Superior temporal gyrus (tissue), 1 donor: Measurements from ENCODE around the gene MYL12B.
"Not testable (repeated sequence)": the region's sequence is repeated elsewhere in the genome, so short reads cannot be mapped to it uniquely, and the experiment has no call there.

Experiments
- DNase-seq: peaks from one replicate; pipeline ENCODE4 v3.0.0-alpha.2; 2016; ENCODE audit errors: extremely low spot score

MYL12B gene

DNA sequence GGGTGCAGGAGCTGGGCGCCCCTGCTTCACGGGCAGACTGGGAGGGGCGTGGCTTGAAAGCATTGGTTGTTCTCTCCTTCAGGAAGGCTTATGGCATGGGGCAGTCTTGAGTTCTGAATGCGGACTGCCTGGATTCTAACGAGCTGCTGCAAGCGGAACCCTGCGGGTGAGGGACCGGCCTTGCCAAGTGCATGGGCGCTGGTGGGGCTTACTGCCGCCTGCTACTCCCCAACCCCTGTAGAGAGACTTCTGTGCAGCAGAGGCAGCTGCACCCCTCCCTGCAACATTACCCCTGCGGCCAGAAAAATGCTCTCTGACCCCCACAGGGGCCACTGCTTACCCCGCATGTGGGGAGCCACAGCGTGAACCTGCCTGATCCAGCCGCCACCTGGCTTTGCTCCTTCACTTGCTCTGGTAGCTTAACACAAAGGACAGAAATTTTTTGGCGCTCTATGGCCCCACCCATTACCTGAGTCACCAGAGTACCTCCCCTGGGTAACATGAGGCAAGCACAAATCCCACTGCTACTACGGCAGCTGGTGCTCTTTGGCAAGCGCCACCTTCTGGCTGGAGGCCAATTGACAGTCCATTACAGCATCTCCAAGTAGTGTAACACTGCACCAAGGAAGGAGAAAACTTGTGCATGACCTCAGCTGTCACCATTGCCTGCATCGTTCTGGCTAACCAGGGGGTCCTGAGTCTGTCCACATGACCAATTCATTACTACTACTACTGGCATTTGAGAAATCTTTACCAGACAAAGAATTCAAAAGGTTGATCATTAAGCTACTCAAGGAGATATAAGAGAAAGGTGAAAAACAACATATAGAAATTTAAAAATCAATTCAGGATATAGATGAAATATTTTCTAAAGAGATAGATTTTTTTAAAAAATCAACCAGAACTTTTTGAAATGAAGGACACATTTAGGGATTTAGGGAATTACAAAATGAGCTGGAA is 35.4 kb downstream of the MYL12B start:
- peak; percentile 77 for DNase-seq

DNA sequence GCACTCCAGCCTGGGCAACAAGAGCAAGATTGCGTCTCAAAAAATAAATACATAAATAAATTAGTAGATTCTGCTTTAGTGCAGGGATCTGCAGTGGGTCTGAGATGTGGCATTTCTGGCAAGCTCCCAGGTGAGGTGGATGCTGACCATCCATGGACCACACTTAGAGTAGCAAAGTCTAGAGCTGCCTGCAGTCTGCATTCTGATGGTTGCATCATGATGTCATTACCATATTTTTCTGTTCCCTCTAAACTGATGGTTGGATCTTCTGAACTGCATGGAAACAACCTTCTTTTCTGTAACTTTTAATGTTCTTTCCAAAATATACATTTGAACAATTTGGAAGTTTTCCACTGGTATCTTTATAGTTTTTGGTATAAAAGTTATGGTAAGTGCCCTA is 42.9 kb downstream of the MYL12B start:
- DNase-seq = no peak

DNA sequence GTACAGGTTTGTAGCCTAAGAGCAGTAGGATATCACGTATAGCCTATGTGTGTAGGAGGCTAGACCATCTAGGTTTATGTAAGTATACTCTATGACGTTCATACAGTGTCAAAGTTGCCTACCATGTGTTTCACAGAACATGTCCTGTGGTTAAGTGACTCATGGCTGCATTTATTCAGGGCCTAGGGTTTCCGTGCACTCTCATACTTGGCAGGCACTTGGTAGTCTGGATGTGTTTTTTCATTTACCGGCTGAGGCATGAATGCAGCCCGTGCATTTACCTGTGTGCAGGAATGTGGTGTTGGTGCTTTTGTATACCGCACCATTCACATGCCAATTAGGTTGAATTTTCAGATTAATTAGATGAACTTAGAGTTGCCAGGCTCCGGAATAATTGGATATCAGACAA is 43.4 kb downstream of the MYL12B start:
- DNase-seq = no peak

DNA sequence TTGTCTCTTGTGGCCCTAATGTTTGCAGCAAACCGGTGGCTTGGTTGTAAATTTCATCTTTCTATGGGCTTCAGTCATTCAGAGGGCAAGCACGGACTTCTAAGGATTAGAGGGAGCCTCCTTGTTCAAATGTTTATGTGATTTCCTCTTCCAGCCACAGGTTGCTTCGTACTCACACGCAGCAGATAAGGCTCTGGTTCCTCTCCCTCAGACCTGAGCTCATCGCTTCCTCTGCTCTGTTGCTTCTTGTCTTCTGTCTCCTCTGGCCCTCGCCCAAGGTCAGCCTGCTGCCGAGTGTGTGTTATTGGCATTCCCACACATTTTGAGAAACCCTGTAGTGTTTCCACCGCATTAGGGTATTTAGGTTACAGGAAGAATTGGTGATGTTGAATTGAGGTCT is 44.0 kb downstream of the MYL12B start:
- no peak for DNase-seq

DNA sequence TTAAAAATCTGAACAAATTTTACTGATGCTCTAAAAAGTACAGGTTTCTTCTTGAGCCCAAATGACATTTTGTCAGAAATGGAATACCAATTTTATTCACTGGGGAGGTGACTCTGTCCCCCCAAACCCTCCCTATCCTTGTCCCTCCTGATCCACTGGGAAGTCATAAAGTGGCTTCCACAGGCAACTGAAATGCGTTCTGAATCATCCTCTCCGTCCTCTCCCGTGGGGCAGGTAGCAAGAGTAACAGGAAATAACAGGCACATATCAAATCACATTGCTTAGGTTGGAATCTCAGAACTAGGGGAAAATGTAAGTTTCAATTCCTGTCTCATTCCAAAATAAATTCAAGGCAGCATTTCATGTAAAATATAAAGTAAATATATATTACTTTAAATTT is 44.5 kb downstream of the MYL12B start:
- no peak for DNase-seq

DNA sequence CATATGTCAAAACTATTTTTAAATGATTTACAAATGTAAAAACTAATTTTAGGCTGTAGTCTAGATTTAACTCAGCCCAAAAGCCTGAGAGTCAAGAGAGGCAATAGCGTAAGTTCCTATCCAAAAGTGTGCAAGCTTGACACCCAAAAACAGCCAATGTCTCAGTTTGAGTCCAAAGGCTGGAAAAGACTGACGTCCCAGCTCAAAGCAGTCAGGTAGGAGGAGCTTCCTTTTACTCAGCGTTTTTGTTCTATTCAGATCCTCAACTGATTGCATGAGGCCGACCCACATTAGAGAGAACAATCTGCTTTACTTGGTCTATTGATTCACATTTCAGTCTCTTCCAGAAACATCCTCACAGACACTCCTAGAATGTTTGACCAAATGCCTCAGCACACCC is 51.8 kb downstream of the MYL12B start:
- no peak for DNase-seq

DNA sequence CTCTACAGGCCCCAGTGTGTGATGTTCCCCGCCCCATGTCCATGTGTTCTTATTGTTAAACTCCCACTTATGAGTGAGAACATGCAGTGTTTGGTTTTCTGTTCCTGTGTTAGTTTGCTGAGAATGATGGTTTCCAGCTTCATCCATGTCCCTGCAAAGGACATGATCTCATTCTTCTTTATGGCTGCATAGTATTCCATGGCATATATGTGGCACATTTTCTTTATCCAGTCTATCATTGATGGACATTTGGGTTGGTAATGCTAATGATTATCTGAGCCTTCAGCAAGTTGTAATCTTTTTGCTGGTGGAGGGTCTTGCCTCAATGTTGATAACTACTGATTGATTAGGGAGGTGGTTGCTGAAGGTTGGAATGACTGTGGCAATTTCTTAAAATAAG is 53.4 kb downstream of the MYL12B start:
- not testable (repeated sequence) for DNase-seq

DNA sequence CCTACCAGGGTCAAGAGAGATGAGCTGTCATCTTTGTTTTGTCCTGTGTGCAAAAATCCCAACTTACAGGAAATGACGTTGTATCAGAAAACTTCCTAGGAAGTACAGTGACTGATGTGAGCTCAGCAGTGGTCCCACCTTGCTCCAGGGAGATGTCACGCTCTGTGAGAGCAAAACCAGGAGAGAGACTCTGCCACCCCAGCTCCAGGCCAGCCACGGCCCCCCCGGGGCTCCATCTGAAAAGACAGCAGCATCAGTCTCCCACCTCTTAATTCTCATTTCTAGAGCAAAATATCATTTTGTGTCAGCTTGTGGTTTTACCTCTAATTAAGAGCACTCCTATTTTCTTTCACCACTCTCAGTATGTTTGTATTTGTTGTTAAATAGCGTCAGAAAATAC is 57.5 kb downstream of the MYL12B start:
- no peak for DNase-seq

DNA sequence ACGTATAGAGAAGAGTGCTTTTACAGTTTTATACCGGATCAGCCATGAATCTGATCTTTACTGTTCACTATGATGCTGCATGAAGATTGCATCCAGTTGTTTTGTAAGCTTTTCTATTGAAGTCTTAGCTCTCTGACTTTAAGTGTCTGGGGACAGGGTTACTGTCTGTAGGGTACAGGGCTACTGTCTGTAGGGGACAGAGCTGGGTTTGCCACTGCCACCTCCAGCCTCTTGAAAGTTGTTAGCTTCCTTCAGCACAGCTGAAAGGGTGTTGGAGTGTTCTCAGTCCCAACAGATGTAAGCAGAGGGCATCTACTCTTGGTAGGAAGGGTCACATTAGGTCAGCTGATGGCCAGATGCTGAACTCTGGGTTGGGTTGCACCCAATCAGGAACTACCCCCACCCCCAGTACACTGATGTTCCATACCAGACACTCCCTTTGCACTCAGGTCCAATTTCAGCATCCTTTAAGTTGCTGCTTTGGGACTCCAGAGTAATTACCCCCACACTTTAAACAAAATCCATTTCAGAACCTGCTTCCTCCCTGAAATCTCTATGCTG is 58.0 kb downstream of the MYL12B start:
- DNase-seq = no peak

DNA sequence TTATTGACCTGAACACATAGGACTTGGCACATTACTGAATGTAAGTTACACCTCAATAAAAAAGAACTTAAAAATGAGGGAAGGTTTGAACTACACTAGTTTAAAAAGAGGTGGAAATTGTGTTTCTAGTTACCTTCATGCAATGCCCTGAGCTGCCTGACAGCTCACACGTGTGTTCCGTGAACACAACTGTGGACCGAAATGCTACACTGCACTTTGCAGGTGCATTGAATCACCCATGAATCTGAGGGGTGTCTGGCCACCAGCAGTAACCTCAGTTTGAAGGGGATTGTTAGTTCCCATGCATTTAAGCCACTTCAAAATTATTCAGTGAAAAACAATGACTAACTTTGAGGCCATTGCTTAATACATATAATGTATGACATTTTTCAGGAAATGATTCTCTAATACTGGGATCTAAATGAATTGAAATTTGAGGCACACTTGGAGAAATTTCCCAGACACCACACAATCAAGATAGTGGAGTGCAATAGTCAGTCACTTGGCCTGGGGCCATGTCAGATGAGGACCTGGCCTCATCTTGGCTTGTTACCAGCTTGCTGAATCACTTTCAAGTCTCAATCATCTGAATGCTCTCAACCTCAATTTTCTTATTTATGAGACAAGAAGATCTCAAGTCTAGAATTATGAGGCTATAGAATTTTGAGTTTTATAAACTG is 59.3 kb downstream of the MYL12B start:
- no peak for DNase-seq

DNA sequence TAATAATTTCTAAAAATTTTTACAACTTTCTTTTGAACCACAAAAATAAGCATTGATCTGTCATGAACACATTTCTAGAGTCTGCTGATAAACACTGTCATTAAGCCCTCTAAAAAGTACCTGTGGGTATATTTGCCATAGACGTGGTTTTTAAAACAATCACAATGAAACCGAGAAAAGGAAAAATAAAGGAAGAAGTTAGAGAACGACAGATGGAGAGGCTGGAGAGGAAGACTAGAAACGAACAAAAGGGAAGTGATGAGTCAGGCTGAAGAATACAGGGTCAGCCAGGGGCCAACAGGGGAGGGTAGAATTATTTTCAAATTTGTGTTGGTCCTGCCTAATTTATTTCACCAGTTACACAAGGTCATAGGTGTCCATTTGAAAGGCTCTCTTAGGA is 62.0 kb downstream of the MYL12B start:
- DNase-seq = no peak
